Testis (tissue), 3 donors: ENCODE data around the gene SKI. TPM values are rescaled to one million over a fixed set of nuclear protein-coding genes. Genes with fewer than 3 reads are reported as not detected.

Experiments
- DNase-seq: peaks from one replicate; pipeline ENCODE4 v3.0.0-alpha.2; 2019
- H3K27ac ChIP-seq, 2 donors: fragments of 200-600 bp; sonication (generic); one replicate each; pipeline ENCODE4 v1.5.1; 2019
- H3K27me3 ChIP-seq: fragments of 200-600 bp; sonication (generic); one replicate; pipeline ENCODE4 v1.5.1; 2019
- H3K36me3 ChIP-seq: fragments of 200-600 bp; sonication (generic); one replicate; pipeline ENCODE4 v1.5.1; 2017; ENCODE audit warnings: low read depth; ENCODE audit errors: missing control alignments
- H3K4me1 ChIP-seq: fragments of 200-600 bp; sonication (generic); one replicate; pipeline ENCODE4 v1.5.1; 2019
- H3K4me3 ChIP-seq, 2 donors: fragments of 200-600 bp; sonication (generic); one replicate each; pipeline ENCODE4 v1.5.1; 2017 to 2019
- H3K9me3 ChIP-seq: fragments of 200-600 bp; sonication (generic); one replicate; pipeline ENCODE4 v1.5.1; 2017
- POLR2A ChIP-seq: fragments of 450-650 bp; IDR thresholded peaks from one replicate; pipeline ENCODE4 v1.6.1; 2017; ENCODE audit warnings: antibody characterized with exemption, mild to moderate bottlenecking, moderate library complexity
- WGBS, 2 donors: methylation state at CpG; one replicate each; pipeline ENCODE4 v1.1.5; 2018; 5-methylcytosine and 5-hydroxymethylcytosine counted together
- intact Hi-C: fragments of 100-400 bp; cut with DNase I; formaldehyde crosslinking; loops from one replicate; pipeline ENCODE4 v1.15.1; 2023; ENCODE audit warnings: low total_unique reads
- polyA plus RNA-seq: library from polyadenylated mRNA; stranded (reverse); fragments of 350-450 nt; fragmentation: Illumina TruSeq; extraction: RNeasy Lipid Tissue Mini Kit (QIAGEN cat#74804); gene quantifications from one replicate; pipeline ENCODE4 v1.2.3, GENCODE V29; 2014; ENCODE audit warnings: low read depth, low replicate concordance; ENCODE audit not compliant: insufficient read depth
- total RNA-seq, 2 donors: library from RNA; depleted of rRNA; stranded (reverse); fragments of >200 nt; gene quantifications; one replicate each; pipeline ENCODE4 v1.2.3, GENCODE V29; 2016
- TF ChIP-seq, protein P1 (sequence below), 3 experiments: fragments of 450-650 bp in 2 of 3; fragments of 200-600 bp in 1 of 3; sonication (generic) in 1 of 3; IDR thresholded peaks; one replicate each; pipeline ENCODE4 v1.5.1; 2016 to 2019; ENCODE audit warnings: antibody characterized with exemption in 3 of 3, mild to moderate bottlenecking in 2 of 3, moderate library complexity in 1 of 3

The SKI gene
- total and polyA plus RNA-seq, 3 donors from 2014 or later = 40.2 to 87.1 (median 85.7) TPM

DNA sequence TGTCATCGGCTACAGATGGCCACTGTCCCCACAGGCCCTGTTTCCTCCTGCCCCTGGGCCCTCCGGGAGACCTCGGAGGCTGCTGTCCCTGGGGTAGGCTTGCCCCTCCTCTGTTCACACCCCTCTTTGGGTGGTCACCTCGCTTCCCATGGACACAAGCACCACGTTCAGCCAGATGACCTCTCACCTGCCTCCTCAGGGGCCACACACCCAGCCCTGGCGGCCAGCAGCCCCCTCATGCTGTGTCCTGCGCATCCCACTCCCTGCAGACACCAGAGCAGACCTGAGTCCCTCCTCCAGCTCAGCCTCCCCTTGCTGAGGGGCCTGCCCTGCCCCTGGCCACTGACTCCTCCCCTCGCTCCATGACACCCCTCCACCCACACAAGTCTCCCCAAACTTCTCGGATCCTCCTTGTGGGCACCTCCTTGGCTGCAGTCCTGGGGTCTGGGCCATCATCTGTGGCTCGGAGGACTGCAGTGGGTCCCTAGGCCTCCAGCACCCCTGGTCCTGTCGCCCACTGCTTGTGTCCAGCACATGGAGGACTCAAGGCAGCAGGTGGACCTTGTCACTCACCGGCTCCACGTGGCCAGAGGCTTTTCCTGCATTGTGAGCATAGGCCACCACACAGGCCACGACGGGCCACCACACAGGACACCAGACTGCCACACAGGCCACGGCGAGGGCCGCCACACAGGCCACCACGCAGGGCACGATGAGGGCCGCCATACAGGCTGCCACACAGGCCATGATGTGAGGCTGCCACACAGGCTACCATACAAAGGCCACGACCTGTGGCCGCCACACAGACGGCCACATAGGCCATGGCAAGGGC lies 112.2 kb downstream of the SKI start:
- WGBS, 2 donors = 92 to 95% methylated on average over 21 to 24 of the region's 24 CpGs
- H3K27ac ChIP-seq = no peak overlapping the region
- no peaks in the 10 kb centered on the region for H3K9me3 ChIP-seq
- TF ChIP-seq, protein P1, sequence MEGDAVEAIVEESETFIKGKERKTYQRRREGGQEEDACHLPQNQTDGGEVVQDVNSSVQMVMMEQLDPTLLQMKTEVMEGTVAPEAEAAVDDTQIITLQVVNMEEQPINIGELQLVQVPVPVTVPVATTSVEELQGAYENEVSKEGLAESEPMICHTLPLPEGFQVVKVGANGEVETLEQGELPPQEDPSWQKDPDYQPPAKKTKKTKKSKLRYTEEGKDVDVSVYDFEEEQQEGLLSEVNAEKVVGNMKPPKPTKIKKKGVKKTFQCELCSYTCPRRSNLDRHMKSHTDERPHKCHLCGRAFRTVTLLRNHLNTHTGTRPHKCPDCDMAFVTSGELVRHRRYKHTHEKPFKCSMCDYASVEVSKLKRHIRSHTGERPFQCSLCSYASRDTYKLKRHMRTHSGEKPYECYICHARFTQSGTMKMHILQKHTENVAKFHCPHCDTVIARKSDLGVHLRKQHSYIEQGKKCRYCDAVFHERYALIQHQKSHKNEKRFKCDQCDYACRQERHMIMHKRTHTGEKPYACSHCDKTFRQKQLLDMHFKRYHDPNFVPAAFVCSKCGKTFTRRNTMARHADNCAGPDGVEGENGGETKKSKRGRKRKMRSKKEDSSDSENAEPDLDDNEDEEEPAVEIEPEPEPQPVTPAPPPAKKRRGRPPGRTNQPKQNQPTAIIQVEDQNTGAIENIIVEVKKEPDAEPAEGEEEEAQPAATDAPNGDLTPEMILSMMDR (IDR thresholded peaks at IDR 0.05) = no peak
- no peak for TF ChIP-seq POLR2A
- DNase-seq = no peak
- intact Hi-C loops = no loop called here
- H3K36me3 ChIP-seq = no peaks in the 10 kb centered on the region
- no peak overlapping the region for H3K4me3 ChIP-seq
- no peaks in the 10 kb centered on the region for H3K27me3 ChIP-seq
- H3K4me1 ChIP-seq = no peaks in the 10 kb centered on the region

DNA sequence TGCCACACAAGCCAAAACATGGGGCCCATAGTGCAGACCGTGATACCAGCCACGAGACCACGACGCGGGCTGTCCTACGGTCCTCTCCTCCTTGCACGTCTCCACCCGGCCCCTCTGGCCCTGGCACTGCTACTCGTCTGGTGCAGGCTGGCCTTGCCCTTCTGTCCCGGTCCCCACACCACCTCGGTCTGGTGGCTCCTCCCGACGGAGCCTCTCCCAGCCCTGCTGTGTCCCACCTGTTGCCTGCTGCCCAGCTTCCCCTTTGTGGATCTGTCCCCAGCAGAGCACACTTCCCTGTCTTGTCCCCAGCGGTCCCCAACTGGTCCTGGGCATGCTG lies 112.8 kb downstream of the SKI start:
- no peak overlapping the region for H3K4me3 ChIP-seq
- H3K27me3 ChIP-seq = no peaks in the 10 kb centered on the region
- DNase-seq = no peak
- H3K9me3 ChIP-seq = no peaks in the 10 kb centered on the region
- H3K36me3 ChIP-seq = no peaks in the 10 kb centered on the region
- WGBS, 2 donors = 95 to 98% methylated on average over 13 to 14 of the region's 14 CpGs
- TF ChIP-seq POLR2A = no peak
- TF ChIP-seq, protein P1 (IDR thresholded peaks at IDR 0.05) = no peak
- intact Hi-C loops = no loop called here
- H3K4me1 ChIP-seq = no peaks in the 10 kb centered on the region
- H3K27ac ChIP-seq = no peak overlapping the region

DNA sequence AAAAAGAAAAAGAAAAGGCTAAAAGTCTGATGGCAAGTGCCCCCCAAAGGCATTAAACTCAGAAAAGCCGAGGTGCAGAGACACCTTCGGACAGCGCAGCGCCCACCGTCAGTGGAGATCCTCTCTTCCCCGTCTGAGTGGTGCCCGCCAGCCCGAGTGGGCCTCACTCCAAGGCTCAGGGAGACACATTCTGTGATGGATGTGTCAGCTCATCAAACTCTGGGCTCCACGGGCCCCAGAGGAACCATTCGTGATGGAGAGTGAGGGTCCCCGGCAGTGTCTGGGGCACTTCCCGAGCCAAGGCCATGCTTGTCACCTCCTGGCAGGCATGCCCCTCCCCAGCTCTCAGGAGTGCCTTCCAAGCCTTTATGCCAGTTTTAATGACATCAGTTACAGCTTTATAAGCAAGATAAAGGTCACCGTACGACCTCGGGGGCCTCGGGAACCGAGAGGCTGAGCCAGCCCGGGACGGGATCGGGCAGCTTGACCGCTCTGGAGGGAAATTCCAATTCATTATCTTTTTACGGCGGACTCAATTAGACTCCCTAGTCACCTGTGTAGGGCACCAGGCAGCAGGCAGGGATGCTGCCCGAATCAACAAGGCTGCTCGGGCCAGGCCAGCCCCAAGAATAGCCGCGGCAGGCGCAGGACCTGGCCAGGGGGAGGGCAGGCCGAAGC lies 113.7 kb downstream of the SKI start:
- intact Hi-C loops = no loop called here
- Histone ChIP-seq H3K27me3 (no peaks in the 10 kb centered on the region), H3K4me3 (no peak overlapping the region), H3K27ac (no peak overlapping the region), H3K9me3 (no peaks in the 10 kb centered on the region), H3K36me3 (no peaks in the 10 kb centered on the region), H3K4me1 (no peaks in the 10 kb centered on the region)
- TF ChIP-seq, protein P1 (IDR thresholded peaks at IDR 0.05) = no peak
- no peak for TF ChIP-seq POLR2A
- 88 to 91% methylated on average over 26 to 29 of the region's 29 CpGs for WGBS, 2 donors
- no peak for DNase-seq

DNA sequence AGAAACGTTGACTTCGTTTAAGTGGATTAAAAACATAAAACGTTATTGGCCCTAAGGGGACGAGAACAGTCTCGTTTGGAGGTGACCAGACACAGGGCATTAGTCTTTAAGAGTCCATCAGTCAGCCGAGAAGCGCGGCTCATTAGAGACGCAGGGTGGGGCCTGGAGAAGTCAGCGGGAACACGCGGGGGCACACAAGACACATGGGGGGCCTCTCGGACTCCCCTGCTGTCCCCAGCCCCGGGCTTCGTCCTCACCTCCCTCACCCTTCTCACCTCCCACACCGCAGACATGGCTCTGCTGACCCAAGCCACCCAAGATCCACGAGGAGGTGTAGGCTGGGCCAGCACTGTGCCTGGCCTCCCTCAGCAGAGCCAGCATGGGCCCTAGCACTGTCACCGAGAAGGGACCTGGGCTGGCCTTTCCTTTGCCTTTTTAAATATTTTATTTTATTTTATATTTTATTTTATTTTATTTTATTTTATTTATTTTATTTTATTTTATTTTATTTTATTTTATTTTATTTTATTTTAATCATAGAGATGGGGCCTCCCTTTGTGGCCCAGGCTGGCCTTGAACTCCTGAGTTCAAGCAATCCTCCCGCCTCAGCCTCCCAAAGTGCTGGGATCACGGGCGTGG lies 114.4 kb downstream of the SKI start:
- H3K27ac ChIP-seq = no peak overlapping the region
- no peaks in the 10 kb centered on the region for H3K27me3 ChIP-seq
- DNase-seq = no peak
- H3K9me3 ChIP-seq = no peaks in the 10 kb centered on the region
- H3K36me3 ChIP-seq = no peaks in the 10 kb centered on the region
- intact Hi-C loops = no loop called here
- no peaks in the 10 kb centered on the region for H3K4me1 ChIP-seq
- H3K4me3 ChIP-seq = no peak overlapping the region
- WGBS, 2 donors = 84 to 86% methylated on average over 21 of the region's 21 CpGs
- TF ChIP-seq, protein P1 (IDR thresholded peaks at IDR 0.05) = no peak
- no peak for TF ChIP-seq POLR2A
